Endothelial cell (in vitro differentiated cells): ENCODE measurements around the gene CD300LD. TPM values are rescaled to one million over a fixed set of nuclear protein-coding genes. Genes with fewer than 3 reads are reported as not detected.
"Not testable (repeated sequence)": the region's sequence is repeated elsewhere in the genome, so short reads cannot be mapped to it uniquely, and the experiment has no call there.

Source experiments
- DNase-seq: peaks from one replicate; pipeline ENCODE4 v3.0.0; 2021; ENCODE audit warnings: low spot score
- H3K27ac Mint-ChIP-seq: one replicate; pipeline ENCODE4 v1.8.0; 2021; ENCODE audit warnings: mixed read lengths, inconsistent platforms; ENCODE audit not compliant: unreplicated experiment
- H3K27me3 Mint-ChIP-seq: one replicate; pipeline ENCODE4 v1.8.0; 2021; ENCODE audit warnings: mild to moderate bottlenecking, moderate library complexity, mixed read lengths, inconsistent platforms; ENCODE audit not compliant: unreplicated experiment
- H3K36me3 Mint-ChIP-seq: one replicate; pipeline ENCODE4 v1.8.0; 2021; ENCODE audit warnings: mild to moderate bottlenecking, low read depth, mixed read lengths, inconsistent platforms; ENCODE audit not compliant: unreplicated experiment
- H3K4me1 Mint-ChIP-seq: one replicate; pipeline ENCODE4 v1.8.0; 2021; ENCODE audit warnings: mild to moderate bottlenecking, mixed read lengths, inconsistent platforms; ENCODE audit not compliant: unreplicated experiment
- H3K4me3 Mint-ChIP-seq: one replicate; pipeline ENCODE4 v1.8.0; 2021; ENCODE audit warnings: mild to moderate bottlenecking, mixed read lengths, inconsistent platforms; ENCODE audit not compliant: unreplicated experiment
- H3K9me3 Mint-ChIP-seq: one replicate; pipeline ENCODE4 v1.8.0; 2021; ENCODE audit warnings: mixed read lengths, inconsistent platforms; ENCODE audit not compliant: unreplicated experiment
- CTCF ChIP-seq: fragments of 200-600 bp; sonication (generic); IDR thresholded peaks from one replicate; pipeline ENCODE4 v1.5.0; 2021; ENCODE audit warnings: antibody characterized with exemption; ENCODE audit not compliant: unreplicated experiment
- total RNA-seq: library from RNA; stranded (reverse); fragmentation: NEBNext Ultra II Directional; extraction: Animal tissue kit (Norgen Biotek cat#: 25700); gene quantifications from one replicate; pipeline ENCODE4 v1.2.1, GENCODE V29; 2021; ENCODE audit not compliant: unreplicated experiment

Gene CD300LD
- total RNA-seq, 1 donor from 2014 or later = not detected

GRCh38 chr17:74565126-74565525, 27.0 kb downstream of the CD300LD start:
- Mint-ChIP-seq H3K4me3 (no peak overlapping the region), H3K27me3 (peaks cover 13% of the 10 kb centered on the region), H3K4me1 (peaks cover 3% of the 10 kb centered on the region), H3K36me3 (peaks cover 7% of the 10 kb centered on the region), H3K9me3 (no peaks in the 10 kb centered on the region), H3K27ac (no peak overlapping the region)
- DNase-seq = no peak
- no peak for TF ChIP-seq CTCF

- Mint-ChIP-seq H3K36me3 (peaks cover 16% of the 10 kb centered on the region), H3K4me1 (peaks cover 3% of the 10 kb centered on the region), H3K27ac (peak overlapping the region; percentile 16), H3K9me3 (peaks cover 5% of the 10 kb centered on the region), H3K27me3 (peaks cover 12% of the 10 kb centered on the region), H3K4me3 (no peak overlapping the region)
- no peak for TF ChIP-seq CTCF
- no peak for DNase-seq
These were observed 28.7 kb downstream of the CD300LD start for GRCh38 chr17:74563358-74563757.

- Mint-ChIP-seq H3K9me3 (peaks cover 5% of the 10 kb centered on the region), H3K27me3 (peaks cover 12% of the 10 kb centered on the region), H3K27ac (no peak overlapping the region), H3K36me3 (peaks cover 17% of the 10 kb centered on the region), H3K4me3 (no peak overlapping the region), H3K4me1 (peaks cover 3% of the 10 kb centered on the region)
- no peak for TF ChIP-seq CTCF
- no peak for DNase-seq
These were observed 30.5 kb downstream of the CD300LD start for GRCh38 chr17:74561586-74561985.

- Mint-ChIP-seq H3K36me3 (peaks cover 17% of the 10 kb centered on the region), H3K9me3 (peaks cover 5% of the 10 kb centered on the region), H3K27ac (no peak overlapping the region), H3K4me1 (peaks cover 3% of the 10 kb centered on the region), H3K4me3 (no peak overlapping the region), H3K27me3 (peaks cover 9% of the 10 kb centered on the region)
- DNase-seq = no peak
- TF ChIP-seq CTCF = no peak
These were observed 33.1 kb downstream of the CD300LD start for GRCh38 chr17:74558882-74559519.

GRCh38 chr17:74558402-74558801, 33.7 kb downstream of the CD300LD start:
- DNase-seq, H3K27me3 Mint-ChIP-seq, H3K27ac Mint-ChIP-seq, H3K9me3 Mint-ChIP-seq, H3K4me1 Mint-ChIP-seq, H3K4me3 Mint-ChIP-seq: not testable (repeated sequence)
- peaks cover 14% of the 10 kb centered on the region for H3K36me3 Mint-ChIP-seq
